GM19035 (cell line): ENCODE results near the gene C12orf56.
"Not testable (repeated sequence)": the region's sequence is repeated elsewhere in the genome, so short reads cannot be mapped to it uniquely, and the experiment has no call there.

Experiments
- ATAC-seq: cut with Tn5 transposase; IDR thresholded peaks from one replicate; pipeline ENCODE4 v1.9.1; 2021; ENCODE audit not compliant: unreplicated experiment

C12orf56 gene

GRCh38 chr12:64318605-64319004, 72.0 kb downstream of the C12orf56 start:
- no peak for ATAC-seq

DNA sequence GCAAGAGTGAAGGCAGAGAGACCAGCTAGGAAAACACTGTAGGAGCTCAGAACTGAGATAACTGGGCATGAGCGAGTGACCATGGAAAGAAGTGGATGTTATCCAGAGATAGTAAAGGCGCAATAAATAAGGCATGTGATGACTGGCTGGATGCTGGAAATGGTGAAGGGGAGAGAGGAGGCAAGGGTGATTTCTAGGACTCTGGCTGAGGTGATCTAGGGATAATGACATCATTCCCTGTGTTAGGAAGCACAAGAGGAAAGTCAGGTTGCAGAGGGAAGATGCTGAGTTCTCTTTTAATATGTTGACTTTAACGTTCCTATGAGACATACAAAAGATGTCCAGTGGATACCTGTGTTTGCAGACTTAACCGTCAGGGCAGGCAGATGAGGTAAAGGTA, 78.7 kb downstream of the C12orf56 start:
- no peak for ATAC-seq

- no peak for ATAC-seq
These were observed 86.0 kb downstream of the C12orf56 start for GRCh38 chr12:64304571-64304970.

DNA sequence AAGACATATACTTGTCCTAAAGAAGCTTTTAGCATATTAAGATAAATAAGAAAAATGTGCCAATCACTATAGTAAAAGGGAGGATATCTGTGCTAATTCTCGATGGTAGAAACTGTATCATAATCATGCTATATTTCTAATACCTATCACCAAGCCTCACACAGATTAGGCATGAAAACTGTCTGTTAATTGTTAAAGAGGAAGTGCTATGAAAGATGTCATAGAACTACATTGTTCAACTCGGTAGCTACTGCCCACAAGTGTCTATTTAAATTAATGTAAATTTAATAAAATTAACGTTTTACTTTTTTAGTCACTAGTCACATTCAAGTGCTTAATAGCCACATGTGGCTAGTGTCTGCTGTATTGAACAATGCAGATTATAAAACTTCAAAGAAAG, 90.9 kb downstream of the C12orf56 start:
- no peak for ATAC-seq

DNA sequence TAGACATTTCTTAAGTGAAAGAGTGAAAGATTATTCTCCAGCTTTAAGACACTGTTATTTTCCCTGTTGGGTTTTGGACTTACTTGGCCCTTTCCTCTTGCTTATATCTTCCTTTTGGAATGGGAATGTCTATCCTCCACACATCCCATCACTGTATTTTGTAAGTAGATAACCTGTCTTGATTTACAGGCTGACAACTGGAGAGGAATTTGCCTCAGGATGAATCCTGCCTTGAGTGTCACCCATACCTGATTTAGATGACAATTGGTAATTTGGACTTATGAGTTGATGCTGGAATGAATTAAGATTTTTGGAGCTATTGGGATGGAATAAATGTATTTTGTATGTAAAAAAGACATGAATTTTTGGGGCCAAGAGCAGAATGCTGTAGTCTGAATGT, 94.3 kb downstream of the C12orf56 start:
- no peak for ATAC-seq

DNA sequence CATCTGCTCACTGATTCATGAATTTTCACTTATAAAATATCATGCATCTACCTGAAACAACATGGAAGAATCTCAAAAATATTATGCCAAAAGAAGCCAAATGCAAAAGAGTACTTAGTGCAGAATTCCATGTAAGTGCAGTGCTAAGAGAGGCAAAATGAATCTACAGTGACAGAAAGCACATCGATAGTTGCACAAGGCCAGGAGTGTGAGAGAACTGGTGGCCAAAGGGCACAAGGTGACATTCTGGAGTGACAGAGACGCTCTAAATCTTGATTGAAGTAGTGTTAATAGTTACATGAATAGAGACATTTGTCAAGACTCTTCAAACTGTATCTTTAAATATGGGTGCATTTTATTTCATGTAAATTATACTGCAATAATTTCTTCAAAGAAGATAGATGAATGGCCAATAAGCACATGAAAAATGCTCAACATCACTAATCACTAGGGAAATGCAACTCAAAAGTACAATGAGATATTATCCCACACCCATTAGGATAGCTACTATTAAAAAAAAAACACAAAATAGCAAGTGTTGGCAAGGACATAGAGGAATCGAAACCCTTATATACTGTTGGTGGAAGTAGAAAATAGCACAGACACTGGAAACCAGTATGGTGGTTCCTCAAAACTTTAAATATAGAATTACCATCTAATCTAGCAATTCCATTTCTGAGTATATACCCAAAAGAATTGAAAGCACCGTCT, 96.7 kb downstream of the C12orf56 start:
- no peak for ATAC-seq

DNA sequence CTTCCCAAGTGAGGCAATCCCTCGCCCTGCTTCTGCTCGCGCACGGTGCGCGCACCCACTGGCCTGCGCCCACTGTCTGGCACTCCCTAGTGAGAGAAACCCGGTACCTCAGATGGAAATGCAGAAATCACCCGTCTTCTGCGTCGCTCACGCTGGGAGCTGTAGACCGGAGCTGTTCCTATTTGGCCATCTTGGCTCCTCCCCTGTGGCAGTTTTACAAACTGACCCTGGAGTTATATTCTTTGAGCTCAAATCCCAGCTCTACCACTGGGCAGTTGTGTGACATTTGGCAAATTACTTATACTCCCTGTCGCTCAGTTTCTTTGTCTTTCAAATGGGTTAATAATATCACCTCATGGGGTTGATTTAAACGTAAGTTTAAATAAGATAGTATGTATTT, 97.4 kb downstream of the C12orf56 start:
- ATAC-seq = not testable (repeated sequence)

DNA sequence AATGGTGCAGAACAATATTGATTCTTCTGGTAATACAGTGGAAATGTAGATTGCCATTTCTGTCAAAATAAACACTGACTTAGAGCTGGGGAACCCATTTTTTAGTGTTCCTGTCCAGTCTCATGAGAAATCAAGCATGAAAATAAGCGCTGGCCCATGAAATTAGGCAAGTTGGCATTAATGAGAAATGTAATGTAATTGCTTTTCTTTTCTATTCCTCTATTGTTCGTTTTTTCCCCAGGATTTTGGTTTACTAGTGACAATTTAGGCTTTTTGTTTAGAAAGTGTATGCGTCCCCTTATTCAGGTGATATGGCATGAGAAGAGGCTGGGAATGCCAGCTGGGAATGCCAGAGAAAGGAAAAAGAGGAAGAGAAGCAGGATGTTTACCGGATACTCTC, 104.0 kb downstream of the C12orf56 start:
- ATAC-seq = no peak

GRCh38 chr12:64284256-64284655, 106.3 kb downstream of the C12orf56 start:
- no peak for ATAC-seq

GRCh38 chr12:64278421-64278820, 112.1 kb downstream of the C12orf56 start:
- ATAC-seq = no peak

- peak; percentile 65 for ATAC-seq
These were observed 116.8 kb downstream of the C12orf56 start for GRCh38 chr12:64273527-64274403.

GRCh38 chr12:64270411-64270810, 120.1 kb downstream of the C12orf56 start:
- no peak for ATAC-seq

DNA sequence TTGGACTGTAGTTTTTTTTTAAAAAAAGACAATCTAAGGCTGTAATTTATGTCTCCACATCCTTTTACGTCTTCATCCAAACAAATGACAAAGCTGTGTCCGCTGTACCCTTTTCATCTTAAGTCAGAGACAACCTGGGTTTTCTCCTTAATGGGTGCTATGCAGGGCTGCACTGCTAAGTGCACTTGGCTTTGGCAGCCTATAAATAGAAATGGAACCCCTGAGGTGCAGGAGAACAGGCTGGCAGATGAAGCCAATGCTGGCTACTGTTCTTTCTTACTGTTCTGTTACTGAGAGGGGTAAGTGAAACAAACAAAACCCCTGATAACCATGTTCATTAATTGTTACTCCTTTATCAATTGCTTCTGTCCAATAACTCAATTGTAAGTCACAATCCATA, 121.4 kb downstream of the C12orf56 start:
- no peak for ATAC-seq

DNA sequence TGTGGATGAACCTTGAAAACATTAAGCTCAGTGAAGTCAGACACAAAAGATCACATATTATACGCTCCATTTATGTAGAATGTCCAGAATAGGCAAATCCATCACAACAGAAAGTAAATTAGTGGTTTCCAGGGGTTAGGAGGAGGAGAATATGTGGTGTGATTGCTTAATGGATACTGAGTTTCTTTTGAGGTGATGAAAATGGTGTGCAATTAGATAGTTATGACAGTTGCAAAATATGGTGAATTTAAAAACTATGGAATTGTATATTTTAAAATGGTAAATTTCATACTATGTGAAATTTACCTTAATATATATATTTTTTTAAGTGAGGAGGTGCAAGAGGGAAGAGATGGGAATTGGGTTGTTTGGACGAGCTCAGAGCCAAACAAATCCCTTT, 122.1 kb downstream of the C12orf56 start:
- no peak for ATAC-seq

DNA sequence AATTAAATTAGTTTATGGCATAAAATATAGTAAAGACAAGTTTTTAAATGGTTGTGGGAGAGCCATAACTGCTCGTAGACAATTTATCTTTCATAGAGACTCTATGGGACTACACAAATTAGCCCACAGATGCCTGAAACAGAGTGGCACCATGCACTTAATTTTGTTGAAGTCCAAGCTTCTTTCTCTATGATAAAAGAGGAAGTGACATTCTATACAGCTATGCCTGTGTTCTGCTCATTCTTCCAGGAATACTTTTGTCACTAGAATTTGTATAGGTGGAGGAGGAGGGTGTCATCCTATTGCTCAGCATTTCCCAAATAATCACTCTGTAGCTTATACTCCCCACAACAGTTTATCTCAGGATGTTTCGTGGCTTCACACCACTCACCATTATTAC, 124.7 kb downstream of the C12orf56 start:
- ATAC-seq = no peak

GRCh38 chr12:64261813-64262212, 128.7 kb downstream of the C12orf56 start:
- ATAC-seq = no peak

- no peak for ATAC-seq
These were observed 132.0 kb downstream of the C12orf56 start for GRCh38 chr12:64258576-64258975.

GRCh38 chr12:64256166-64256800, 134.3 kb downstream of the C12orf56 start:
- no peak for ATAC-seq

DNA sequence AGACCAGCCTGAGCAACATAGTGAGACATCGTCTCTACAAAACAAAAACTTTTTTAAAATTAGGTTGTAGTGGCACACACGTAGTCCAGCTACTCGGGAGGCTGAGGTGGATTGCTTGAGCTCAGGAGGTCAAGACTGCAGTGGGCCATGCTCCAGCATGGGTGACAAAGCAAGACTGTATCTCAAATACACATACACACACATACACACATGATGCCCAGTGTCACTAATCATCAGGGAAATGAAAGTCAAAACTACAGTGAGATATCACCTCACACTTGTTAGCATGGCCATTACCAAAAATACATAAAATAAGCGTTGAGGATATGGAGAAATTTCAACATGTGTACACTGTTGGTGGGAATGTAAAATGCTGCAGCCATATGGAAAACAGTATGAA, 135.3 kb downstream of the C12orf56 start:
- no peak for ATAC-seq

- ATAC-seq = no peak
These were observed 137.2 kb downstream of the C12orf56 start for GRCh38 chr12:64253356-64253755.

GRCh38 chr12:64252681-64253080, 137.9 kb downstream of the C12orf56 start:
- ATAC-seq = no peak

DNA sequence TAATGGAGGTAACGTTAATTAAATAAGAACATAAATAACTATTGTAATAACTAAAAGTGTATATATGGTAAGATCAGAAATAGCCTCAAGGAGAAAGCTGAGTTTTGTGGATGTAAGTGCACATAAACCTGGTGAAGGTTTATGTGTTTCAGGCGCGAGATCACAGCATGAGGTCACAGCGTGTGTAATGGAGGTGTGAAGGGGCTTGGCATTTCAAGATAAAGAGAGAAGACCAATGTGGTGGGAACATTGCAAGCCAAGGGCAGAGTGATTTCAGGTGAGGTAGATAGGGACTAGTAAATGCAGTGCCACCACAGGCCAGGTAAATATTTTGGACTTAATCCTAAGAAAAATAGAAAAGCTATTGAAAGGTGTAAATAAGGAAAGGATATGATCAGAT, 146.7 kb downstream of the C12orf56 start:
- ATAC-seq = no peak
